ENCODE results near the gene ST3GAL2.
"Not testable (repeated sequence)": the region's sequence is repeated elsewhere in the genome, so short reads cannot be mapped to it uniquely, and the experiment has no call there.

Gene ST3GAL2

DNA sequence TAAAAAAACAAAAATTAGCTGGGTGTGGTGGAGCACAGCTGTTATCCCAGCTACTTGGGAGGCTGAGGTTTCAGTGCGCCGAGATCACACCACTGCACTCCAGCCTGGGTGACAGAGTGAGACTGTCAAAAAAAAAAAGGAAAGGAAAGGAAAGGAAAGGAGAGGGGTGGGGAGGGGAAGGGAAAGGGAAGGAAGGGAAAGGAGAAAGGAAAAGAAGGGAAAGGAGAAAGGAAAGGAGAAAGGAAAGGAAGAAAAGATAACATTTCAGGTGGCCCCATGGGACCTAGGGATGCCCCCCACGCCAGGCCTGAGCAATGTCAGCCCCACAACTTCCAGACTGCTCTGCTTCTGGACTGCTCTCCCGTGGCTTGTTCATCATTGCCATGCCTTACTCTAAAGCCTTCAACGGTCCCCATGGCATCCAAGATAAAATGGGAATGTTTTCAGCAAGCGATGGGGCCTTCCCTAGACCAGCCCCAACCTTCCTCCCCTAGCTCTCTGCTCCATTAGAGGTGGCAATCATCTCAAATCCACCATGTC lies 55.4 kb downstream of the ST3GAL2 start:
- DNase-seq (ENCODE audit: low read depth), result no peak

DNA sequence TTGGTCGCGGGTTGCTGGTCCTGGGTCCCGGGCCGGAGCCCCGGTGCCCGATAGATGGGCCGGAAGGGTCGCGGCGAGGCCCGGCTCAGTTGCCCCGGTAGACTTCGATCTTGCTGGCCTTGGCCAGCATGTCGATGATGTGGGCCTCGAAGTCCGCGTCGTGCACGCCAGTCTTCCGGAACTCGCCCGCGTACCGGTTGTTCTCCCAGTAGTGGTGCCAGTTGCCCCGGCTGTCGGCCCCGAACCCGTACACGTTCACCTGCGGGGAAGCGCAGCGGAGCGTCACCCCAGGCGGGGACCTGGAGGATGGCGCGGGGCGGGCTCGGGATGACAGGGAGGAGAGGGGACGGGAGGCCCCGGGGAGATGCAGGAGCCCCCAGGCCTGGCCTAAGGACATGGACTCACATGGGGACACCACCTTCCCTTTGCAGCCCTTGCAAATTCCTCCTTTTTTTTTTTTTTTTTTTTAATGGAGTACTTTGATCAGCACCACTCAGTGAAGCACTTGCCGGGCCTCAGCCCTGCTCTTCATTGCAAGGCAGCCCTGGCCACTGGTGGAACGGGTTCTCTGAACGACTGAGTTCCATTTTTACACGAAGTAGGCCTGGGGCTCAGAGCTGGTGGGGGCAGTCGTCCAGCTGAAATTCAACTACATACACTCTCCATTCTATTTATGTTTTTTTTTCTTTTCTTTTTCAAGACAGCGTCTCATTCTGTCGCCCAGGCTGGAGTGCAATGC lies 57.1 kb downstream of the ST3GAL2 start:
- DNase-seq (ENCODE audit: low read depth), result no peak

DNA sequence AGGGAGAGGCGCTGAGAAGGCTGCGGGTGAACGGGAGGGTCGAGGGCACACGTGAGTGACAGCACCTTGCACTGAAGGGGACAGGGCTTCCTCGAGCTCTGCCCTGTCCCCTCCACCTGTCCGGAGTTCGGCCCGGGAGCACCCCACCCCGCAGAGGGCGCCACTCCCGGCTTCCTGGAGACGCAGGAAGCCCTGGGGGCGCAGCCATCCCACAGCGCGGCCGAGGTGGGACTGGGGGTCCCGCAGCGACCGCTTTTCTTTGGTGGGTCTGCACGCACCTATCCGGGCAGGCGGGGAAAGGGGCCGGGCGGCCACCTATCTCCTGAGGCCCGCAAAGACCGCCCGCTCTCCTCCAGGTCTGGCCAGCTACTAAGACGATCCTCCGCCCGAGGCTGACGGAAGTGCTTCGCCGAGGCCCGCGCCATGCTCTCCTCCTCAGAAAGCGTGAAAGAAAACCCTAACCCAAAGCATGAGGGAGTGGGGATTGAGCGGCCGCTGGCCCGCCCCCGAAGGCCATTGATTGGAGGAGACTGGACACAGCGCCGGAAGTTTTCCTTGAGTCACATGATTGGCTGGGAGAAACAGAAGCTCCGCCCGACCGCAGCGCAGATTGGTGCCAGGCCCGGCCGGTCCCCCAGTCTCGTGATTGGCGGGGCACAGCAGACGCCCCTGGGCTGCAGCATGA lies 57.8 kb downstream of the ST3GAL2 start:
- peak; percentile 94 for DNase-seq (ENCODE audit: low read depth)

DNA sequence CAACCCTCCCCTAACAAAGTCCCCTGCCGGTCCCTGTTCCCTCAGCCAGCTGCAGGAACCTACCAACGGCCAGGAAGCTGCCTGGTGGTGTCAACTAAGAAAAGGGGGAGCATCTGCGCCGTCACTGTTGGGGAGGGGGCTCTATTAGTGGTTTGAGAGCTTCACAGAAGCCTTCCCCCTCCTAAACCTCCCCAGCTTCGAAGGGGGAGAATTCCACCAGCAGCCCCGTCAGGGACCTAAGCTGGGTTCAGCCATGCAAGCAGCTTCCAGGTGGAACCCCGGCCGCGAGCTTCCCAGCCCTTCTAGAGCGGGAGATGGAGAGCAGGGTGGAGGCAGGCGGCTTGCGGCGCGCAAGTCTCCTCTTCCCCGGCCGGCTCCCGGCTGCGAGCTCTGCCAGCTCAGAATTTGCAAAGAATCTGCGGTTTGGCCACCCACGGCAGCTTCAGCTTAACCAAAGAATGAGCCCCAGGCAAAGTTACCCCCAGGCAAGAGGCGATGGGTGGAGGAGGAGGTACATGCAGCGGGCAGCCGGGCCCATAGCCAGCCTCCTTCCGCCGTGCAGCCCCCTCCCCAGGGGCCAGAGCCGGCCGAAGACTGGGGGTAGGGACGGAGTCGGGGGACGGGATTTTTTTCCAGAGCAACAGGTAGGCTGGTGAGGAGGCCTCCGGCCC lies 58.5 kb downstream of the ST3GAL2 start:
- peak; percentile 78 for DNase-seq (ENCODE audit: low read depth)

DNA sequence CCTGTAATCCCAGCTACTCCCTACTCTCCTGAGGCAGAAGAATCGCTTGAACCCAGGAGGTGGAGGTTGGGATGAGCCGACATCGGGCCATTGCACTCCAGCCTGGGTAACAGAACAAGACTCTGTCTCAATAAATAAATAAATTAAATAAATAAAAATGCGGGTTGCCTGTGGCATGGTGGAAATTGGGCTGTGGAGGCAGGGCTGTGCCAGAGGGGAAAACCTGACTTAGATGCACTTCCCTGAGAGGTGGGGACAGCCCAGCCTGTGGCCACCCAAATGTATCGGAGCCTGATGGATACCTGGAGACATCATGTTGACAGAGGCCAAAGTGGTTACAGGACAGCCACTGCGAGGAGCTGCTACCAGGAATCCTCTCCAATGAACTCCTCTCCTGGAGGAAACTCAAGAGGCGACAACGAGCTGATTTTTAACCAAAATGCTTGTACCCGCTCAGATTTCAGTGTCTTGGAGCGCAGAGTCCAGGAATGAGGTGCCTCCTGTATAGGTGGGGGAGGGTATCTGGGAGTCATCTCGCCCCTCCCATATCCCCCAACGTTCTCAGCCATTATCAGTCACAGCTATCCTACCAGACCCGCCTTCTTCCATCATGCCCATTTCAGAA lies 59.9 kb downstream of the ST3GAL2 start:
- DNase-seq (ENCODE audit: low read depth), result no peak

DNA sequence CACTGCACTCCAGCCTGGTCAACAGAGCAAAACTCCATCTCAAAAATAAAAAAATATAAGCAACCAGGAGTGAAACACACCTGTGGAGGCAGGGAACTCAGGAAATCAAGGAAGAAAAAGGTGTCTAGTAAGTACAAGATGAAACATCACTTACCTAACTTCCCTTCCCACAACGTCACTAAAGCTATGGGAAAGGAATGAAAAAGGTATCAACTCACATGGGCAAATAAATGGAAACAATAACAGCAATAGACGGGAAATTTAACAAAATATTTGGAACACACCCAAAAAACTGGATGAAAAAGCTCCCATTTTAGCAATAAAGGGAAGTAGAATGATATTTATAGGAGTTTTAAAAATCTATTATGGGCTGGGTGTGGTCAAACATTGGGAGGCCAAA lies 61.1 kb downstream of the ST3GAL2 start:
- no peak for DNase-seq (ENCODE audit: low read depth)

DNA sequence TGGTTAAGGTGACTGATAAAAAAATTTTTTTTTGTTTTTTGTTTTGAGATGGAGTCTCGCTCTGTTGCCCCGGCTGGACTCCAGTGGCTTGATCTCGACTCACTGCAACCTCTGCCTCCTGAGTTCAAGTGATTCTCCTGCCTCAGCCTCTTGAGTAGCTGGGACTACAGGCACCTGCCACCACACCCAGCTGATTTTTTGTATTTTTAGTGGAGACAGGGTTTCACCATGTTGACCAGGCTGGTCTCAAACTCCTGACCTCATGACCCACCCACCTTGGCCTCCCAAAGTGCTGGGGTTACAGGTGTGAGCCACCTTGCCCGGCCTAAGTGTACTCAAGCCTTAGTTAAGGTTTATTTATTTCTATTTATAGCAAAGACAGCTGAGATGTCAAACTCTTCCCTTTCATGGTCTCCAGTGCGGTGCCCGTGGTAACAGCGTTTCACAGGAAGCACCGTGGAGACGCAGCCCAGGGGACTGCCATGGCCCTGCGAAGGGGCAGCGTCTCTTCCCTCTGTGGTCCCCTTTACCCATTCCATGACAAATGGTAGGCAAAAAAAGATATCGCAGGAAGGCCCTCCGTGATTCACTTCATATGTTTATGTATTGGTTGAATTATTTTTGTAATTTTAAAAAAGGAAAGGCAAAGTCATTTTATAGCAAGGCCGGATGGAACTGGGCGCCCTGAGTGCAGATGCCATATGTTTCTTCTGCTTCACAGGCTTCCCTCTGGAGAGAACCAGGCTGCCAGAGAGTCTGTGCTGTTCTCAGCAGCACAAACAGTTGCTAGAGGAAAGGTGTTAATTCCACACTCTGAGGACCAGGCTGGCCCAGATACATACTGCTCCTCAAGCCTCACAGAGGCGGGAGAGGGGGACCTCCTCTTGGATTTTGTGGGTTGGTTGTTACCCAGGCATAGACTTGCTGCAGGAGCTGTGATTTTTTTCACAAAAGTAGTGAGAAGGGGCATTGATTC lies 63.0 kb downstream of the ST3GAL2 start:
- no peak for DNase-seq (ENCODE audit: low read depth)

DNA sequence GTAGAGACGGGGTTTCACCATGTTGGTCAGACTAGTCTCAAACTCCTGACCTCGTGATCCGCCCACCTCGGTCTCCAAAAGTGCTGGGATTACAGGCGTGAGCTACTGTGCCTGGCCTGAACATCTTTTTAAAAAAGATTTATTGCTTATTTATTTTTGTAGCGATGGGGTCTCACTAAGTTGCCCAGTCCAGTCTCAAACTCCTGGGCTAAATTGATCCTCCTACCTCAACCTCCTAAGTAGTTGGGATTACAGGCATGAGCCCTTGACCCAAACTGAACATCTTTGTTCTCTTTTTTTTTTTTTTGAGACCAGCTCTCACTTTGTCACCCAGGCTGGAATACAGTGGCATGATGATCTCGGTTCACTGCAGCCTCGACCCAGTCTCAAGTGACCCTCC lies 64.7 kb downstream of the ST3GAL2 start:
- no peak for DNase-seq (ENCODE audit: low read depth)

DNA sequence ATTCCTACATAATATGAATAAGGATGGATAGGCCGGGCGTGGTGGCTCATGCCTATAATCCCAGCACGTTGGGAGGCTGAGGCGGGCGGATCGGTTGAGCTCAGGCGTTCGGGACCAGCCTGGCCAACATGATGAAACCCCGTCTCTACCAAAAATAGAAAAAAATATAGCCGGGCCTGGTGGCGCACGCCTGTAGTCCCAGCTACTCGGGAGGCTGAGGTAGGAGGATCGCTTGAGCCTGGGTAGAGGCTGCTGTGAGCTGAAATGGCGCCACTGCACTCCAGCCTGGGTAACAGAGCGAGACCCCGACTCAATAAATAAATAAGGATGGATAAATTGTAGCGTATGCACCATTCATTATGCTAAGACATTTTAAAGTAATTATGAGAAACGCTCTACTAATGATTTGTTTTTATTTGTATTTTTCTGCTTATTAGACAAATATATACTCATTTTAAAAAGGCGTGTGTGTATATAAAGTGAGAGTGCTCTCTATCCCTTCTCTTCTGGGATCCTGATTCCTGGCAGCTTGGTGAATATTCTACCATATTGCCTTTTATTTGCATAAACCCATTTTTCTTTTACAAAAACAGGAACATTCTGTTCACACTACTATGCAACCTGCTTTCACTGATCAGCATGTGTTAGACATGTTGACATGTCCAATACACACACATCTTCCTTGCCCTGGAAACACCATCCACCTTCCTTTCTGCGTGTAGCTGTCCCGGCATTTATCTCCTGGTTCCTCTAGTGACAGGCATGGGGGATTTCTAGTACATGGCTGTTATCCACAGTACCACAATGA lies 65.8 kb downstream of the ST3GAL2 start:
- no peak for DNase-seq (ENCODE audit: low read depth)

DNA sequence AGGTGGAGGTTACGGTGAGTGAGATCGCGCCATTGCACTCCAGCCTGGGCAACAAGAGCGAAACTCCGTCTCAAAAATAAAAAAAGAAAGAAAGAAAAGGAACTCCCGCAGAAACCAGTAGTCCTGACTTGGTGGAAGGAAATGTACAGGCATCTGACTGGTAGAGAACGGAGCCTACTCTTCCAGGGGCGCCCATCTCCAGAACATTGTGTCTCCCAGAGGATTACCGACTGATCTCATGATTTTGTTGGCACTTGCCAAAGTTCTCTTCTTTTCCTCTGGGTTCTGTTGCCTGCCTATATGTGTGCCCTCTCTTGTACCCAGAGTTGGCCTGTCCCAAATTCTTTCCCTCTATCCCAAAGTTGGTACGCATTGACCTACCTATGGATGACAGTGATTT lies 68.0 kb downstream of the ST3GAL2 start:
- DNase-seq (ENCODE audit: low read depth), result no peak

DNA sequence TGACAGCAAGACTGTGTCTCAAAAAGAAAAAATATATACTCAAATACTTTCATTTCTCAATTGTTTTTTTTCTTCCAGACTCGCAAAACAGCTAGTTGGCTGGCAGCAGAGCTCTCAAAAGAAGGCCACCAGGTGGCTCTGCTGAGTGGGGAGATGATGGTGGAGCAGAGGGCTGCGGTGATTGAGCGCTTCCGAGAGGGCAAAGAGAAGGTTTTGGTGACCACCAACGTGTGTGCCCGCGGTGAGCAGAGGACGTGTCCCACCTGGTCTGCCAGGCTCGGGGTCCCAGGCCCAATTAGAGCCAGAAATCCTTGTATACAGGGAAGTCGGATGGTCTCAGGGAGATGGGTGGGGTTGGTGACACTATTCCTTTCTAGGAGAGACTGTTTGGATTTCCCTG lies 68.8 kb downstream of the ST3GAL2 start:
- DNase-seq (ENCODE audit: low read depth), result not testable (repeated sequence)

DNA sequence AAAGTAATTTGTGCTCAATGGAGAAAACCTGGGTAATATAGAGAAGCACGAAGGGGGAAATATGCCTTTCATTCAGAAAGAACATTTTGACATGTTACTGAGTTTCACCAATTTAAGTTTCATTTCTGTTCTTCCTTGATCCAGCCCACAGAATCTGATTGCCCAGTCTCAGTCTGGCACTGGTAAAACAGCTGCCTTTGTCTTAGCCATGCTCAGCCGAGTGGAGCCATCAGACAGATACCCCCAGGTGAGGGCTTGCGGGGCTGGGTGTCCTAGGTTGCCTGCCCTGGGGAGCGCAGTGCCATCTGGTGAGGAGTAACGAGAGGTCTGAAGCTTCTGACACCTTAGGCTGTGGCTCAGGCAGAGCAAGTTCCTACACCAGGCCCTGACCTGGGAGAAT lies 74.5 kb downstream of the ST3GAL2 start:
- DNase-seq (ENCODE audit: low read depth), result no peak

DNA sequence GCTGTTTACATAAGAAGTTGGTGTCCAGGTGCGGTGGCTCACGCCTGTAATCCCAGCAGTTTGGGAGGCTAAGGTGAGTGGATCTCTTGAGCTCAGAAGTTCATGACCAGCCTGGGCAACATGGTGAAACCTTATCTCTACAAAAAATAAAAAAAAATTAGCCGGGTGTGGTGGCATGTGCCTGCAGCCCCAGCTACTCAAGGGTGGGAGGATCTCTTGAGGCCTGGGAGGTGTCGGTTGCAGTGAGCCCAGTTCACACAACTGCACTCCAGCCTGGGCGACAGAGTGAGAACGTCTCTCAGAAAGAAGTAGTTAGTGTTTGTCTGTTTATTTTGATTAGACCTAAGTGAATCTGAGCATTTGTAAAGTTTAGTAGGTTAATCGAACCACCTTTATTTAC lies 79.3 kb downstream of the ST3GAL2 start:
- no peak for DNase-seq (ENCODE audit: low read depth)

DNA sequence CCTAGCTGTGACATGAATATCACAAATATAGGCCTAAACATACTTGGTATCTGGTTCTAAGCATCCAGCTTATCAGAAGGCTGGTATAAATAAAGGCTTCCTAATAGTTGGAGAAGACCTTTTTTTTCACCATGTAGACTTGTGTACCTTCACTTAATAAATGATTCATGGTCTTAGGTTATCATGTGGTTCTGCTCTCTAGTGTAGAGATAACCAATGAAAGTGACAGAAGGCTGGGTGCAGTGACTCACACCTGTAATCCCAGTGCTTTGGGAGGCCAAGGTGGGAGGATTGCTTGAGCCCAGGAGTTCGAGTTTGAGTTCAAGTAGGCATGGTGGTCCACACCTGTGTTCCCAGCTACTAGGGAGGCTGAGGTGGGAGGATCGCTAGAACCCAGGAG lies 89.1 kb downstream of the ST3GAL2 start:
- DNase-seq (ENCODE audit: low read depth), result no peak

DNA sequence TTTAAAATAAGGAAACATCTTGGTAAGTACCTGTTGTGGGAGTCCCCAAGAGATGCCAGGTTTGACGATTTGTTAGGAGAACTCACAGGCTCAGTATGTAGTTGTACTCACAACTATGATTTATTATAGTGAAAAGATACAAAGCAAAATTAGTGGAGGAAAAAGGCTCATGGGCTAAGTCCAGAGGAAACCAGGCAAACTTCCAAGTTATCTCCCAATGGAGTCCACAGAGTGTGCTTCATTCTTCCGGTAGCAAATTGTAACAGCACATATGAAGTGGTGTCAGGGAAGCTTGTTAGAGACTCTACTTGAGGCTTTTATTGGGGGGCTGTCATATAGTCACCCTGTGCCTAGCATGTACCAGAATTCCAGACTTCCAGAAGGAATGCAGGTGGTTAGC lies 89.9 kb downstream of the ST3GAL2 start:
- DNase-seq (ENCODE audit: low read depth), result no peak

DNA sequence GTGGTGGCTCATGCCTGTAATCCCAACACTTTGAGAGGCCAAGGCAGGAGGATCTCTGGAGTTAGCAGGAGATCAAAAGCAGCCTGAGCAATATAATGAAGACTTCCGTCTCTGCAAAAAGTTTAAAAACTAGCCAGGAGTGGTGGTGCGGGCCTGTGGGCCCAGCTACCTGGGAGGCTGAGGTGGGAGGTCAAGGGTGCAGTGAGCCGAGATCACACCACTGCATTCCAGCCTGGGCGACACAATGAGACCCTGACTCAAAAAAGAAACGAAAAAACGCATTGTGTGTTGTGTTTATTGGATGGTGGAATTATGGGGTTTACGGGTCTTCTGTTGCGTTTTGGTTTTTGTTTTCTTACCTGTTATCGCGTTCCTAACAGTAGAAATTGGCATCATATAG lies 93.1 kb downstream of the ST3GAL2 start:
- no peak for DNase-seq (ENCODE audit: low read depth)

DNA sequence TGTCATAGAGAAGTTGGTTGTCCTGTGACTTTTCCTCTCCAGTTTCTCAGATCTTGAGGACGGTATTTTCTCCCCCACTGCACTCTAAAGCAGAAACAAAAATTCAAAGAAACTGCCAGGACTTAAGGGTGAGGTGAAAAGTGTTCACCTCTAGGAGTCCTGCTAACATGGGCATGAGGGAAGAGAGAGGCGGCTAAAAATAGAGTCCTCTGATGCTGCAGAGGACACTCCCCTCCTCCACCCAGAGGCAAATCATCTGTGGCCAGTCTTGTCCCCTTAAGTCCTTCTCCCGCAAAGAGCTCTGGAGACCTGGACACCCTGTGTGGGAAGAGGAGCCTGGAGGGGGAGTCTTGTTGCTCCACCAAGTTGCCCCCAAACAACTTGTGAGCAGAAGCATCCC lies 96.9 kb downstream of the ST3GAL2 start:
- DNase-seq (ENCODE audit: low read depth), result no peak

DNA sequence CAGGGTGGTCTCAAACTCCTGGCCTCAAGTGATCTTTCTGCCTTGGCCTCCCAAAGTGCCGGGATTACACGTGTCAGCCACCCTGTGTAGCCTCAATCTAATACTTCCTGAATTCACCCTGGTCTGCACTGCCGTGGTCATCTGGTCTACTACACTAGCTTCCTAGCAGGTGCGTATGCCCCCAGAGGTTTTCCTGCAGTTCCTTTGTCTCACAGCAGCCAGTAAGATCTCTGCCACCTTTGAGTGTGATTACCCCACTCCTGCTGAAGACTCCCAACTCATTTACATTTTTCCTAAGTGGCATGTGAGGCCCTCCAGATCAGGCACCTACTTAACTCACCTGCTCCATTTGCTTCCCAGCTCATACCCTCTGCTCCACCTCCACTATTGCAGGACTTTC lies 97.3 kb downstream of the ST3GAL2 start:
- DNase-seq (ENCODE audit: low read depth), result no peak

DNA sequence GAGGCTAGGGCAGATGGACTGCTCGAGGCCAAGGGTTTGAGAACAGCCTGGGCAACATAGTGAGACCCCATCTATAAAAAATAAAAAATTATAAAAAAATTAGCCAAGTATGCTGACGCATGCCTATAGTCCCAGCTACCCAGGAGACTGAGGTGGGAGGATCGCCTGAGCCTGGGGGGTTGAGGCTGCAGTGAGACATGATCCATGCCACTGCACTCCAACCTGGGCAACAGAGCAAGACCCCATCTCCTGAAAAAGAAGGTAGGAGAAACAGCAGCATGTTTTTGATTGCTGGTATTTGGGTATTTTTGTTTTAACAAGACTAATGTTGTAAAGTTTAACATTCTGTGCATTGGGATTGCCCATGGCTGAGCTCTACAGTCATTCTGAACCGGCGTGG lies 101.1 kb downstream of the ST3GAL2 start:
- DNase-seq (ENCODE audit: low read depth), result no peak

DNA sequence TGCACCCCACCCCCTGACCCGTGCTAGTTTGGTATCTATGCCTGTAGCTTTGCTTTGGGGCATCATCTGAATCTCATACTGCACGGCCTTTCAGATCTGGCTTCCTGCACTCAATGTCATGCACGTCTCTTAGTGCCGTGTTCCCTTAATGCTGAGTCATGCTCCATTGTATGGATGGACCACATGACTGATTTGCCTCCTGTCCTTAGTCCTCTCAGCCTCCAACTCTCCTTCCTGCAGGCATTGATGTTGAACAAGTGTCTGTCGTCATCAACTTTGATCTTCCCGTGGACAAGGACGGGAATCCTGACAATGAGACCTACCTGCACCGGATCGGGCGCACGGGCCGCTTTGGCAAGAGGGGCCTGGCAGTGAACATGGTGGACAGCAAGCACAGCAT lies 106.2 kb downstream of the ST3GAL2 start:
- DNase-seq (ENCODE audit: low read depth), result not testable (repeated sequence)
